SKM-1 treated with dmso at 0.1 percent for 144 hours (cell line): Measurements from ENCODE around the gene PGAM4.
"Not testable (repeated sequence)": the region's sequence is repeated elsewhere in the genome, so short reads cannot be mapped to it uniquely, and the experiment has no call there.

ENCODE experiments used
- DNase-seq: peaks from one replicate; lab custom pipeline; 2025; ENCODE audit not compliant: unreplicated experiment; lab: John Stamatoyannopoulos, UW

Gene PGAM4

DNA sequence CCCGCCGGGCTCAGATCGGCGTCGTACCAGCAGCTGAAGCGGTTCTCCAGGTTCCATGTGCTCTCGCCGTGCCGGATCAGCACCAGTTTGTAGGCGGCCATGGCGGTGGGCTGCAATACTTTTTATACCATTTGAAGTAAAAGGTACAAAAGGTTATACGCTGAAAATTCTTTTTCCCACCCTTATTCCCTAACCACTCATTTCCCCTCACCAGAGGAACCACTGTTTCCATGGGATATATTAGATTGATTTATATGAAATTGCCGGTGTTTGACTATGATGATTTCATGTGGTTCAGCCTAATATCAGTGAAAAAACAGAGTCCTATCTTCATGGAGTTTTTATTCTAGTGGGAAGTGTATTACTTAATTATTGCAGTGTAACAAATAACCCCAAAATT is at the start of gene PGAM4:
TSS of gene PGAM4 (minus strand) at position 101 of the 400 bp plus-strand sequence. CDS start at position 101, 0 bp downstream.
- no peak for DNase-seq

GRCh38 chrX:78011846-78012245 is 42.4 kb upstream of the PGAM4 start:
- no peak for DNase-seq

DNA sequence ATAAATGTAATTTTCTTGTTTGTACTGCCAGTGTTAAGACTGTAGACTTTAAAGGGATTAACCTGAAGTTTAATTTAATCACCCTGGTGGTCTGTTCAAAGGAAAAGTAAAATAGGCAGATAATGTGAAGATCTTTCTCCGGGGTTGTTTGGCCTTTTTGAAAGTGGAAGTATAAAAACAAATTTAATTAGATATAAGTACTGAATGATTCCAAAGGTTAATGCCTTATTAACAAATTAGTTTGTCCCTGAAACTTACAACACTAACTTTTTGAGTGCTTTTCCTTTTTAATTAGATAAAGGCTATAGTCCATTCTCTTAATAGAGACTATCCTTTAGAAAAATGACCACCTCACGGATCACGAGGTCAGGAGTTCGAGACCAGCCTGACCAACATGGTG is 10.4 kb upstream of the PGAM4 start:
- DNase-seq, result no peak

GRCh38 chrX:77977518-77977917 is 8.1 kb upstream of the PGAM4 start:
- DNase-seq, result no peak

- no peak for DNase-seq
These were observed 7.7 kb upstream of the PGAM4 start for GRCh38 chrX:77977095-77977494.

DNA sequence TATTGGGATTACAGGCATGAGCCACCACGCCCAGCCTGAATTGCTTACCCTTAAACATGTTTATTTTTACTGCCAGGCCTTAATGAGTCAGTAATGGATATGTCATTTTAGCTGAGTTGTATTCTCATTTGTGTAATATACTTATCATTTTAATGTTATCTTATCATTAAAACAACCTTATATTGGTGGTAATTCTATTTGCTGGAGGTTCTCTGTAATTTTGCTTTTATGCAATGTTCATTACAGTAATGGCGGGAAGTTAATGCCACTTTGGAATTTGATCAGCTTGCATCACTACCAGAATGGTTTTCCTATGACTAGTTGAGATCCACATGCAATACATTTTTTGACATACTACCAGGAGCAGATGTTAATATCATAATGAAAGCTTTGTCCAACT is 6.3 kb upstream of the PGAM4 start:
- no peak for DNase-seq

DNA sequence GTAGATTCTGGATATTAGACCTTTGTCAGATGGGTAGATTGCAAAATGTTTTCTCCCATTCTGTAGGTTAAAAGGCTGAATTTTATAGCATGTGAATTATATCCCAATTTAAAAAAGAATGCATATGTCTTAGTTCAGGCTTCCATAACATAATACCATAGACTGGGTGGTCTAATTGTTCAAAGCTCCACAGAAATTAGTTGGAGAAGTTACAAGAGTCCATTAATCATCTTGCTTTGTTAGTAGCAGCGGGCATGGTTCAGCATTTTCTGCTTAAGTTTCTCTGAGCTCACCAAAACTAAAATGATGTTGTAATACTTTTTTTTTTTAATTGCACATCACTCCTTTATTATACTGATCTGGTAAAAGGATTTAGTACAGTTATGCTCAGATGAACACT is 1.8 kb downstream of the PGAM4 start:
- no peak for DNase-seq

GRCh38 chrX:77966361-77966760 is 3.1 kb downstream of the PGAM4 start:
- no peak for DNase-seq

DNA sequence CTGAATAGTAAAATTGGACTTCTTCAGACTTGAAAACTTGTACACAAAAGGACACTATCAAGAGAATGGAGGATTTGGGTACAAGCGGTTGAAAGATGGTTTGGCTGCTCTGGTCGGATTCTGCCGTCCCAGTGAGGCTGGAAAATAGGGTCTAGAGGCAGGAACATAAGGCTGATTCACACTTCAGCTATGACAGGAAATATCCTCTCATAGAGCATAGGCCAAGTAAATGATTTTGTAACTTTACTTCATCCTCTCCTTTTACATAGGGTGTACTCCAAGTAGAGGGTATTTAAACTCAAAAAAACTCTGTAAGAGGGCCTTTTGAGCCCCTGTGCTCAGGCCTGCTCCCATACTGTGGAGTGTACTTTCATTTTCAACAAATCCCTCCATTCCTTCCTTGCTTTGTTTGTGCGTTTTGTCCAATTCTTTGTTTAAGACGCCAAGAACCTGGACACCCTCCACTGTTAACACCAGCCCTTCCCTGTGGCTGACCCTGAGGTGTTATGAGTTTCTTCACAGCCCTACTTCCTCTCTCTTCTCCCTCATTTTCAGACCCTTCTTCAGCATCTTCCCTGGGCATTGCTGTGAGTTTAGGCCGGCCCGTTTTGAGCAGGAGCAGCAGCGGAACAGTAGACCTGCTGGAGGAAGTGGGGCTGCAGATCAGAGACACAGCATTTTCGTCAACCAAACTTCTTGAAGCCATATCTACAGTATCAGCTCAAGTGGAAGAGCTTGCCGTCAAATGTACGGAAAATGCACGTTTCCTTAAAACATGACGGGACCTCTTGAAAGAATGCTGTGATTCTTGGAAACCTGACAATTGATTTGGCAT is 7.2 kb downstream of the PGAM4 start:
- DNase-seq, result no peak

- DNase-seq, result no peak
These were observed 8.4 kb downstream of the PGAM4 start for GRCh38 chrX:77961063-77961462.

DNA sequence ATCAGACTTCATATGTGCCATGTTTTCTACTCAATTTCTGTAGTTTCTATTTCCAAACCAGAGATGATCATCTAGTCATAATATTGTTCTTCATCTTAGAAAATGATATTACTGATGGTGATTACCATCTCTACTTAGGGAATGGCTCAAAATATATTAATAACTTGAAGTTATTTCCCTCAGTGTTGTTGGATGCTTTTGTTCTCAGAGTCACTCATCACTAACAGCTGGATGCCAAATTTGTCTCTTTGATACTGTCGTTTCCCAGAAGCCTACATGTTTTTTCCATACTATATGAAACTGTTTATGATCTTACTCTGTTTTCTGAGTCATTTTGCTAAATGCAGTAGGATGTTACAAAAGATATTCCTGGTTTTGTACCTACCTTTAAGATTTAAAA is 8.9 kb downstream of the PGAM4 start:
- DNase-seq, result no peak

DNA sequence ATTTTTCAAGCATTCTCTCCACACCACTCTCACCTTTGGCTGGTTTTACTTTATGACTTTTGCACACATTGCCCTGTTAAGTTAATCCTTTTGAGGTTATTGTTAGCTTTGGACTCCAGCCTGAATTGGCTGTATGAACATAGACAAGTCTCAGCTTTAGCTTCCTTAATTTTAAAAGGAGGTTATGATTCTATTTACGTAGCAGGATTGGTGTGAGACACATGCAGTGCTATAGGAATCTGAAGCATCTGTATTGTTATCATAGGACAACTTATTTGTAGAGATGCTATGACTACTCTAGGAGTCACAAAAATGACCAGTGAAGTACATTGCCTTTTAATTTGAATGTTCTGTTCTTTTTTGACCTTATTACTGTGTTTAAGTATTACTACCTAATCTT is 15.7 kb downstream of the PGAM4 start:
- DNase-seq, result no peak

DNA sequence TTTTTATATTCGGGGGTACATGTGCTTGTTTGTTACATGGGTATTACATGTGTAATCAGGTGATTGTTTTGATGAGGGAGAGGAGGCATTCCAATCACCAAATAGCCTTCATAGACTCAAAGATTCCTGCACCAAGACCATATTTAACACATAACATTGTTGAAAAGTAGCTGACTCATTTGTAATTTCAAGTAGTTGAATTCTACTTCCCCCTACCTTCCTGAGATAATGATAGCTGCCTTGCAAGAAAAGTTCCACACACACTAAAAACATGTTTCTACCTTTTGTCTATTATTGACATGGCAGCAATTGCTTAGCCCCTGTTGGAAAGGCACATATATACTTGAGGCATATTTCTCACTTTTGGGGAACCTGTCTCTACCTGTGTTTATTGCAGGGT is 16.1 kb downstream of the PGAM4 start:
- no peak for DNase-seq

DNA sequence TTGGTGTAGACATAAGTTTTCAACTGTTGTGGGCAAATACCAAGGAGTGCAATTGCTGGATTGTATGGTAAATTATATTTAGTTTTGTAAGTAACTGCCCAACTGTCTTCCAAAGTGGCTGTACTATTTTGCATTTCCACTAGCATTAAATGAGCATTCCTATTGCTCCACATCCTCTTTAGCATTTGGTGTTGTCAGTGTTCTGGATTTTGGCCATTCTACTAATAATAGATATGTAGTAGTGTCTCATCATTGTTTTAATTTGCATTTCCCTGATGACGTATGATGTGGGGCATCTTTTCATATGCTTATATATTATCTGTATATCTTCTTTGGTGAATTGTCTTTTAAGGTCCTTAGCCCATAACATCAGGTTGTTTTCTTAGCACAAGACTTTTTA is 17.3 kb downstream of the PGAM4 start:
- DNase-seq, result no peak

DNA sequence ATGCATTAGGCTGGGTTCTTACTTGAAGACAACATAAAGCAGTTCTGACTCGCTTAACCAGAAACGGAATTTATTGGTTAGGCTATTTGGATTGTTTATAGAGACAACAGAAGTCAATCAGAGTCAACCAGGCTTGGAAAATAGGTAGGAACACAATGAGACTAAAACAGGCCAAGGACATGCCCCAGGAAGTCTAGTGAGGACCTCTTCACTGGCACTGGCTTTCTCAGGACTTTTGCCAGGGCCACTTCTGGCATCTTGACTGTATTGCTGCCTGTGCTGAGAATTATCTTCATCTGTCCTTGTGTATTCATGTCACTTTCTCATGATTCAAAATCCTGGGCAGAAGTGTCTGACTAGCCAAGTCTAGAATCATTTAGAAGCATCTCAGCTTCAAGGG is 19.6 kb downstream of the PGAM4 start:
- no peak for DNase-seq

DNA sequence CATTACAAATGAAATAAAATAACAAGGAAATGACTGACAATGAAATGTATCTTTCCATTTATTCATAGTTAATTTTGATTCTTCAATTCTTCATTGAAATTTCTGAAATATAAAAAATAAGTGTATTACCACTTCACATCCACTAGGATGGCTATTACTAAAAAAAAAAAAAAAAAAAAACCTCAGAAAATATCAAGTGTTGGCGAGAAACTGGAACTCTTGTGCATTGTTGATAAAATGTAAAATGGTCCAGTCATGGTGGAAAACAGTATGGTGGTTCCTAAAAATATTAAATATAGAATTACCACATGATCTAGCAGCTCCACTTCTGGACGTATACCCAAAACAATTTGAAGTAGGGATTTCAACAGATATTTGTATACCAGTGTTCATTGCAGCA is 22.9 kb downstream of the PGAM4 start:
- DNase-seq, result no peak

- no peak for DNase-seq
These were observed 23.4 kb downstream of the PGAM4 start for GRCh38 chrX:77945910-77946545.

- DNase-seq, result not testable (repeated sequence)
These were observed 24.4 kb downstream of the PGAM4 start for GRCh38 chrX:77945031-77945430.

DNA sequence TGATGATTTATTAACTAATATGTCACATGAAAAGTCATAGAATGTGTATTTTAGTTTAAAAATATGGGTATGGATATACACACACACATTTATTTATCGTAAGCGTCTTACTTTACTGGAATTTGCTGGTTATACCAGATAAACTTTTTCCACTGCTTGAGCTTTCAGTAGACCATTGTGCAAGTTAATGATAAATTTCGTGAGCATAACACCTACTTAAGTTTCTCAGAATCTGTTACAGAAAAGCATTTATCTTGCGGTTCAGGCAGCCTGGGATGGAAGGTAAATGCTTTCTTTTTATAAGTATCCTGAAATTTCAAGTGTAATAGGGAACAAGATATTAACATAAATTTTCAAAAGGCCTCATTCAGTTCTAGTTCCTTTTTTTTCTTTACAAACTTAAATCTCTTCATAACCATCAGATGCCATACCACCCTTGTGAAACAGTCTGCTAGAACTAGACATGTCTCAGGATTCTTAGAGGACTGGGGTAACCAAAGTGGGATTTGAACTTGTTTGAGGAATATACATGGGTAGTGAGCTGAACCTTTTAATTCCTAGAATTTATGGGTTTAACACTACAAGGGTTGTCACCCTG is 31.3 kb downstream of the PGAM4 start:
- DNase-seq, result no peak

GRCh38 chrX:77937291-77937690 is 32.1 kb downstream of the PGAM4 start:
- no peak for DNase-seq

DNA sequence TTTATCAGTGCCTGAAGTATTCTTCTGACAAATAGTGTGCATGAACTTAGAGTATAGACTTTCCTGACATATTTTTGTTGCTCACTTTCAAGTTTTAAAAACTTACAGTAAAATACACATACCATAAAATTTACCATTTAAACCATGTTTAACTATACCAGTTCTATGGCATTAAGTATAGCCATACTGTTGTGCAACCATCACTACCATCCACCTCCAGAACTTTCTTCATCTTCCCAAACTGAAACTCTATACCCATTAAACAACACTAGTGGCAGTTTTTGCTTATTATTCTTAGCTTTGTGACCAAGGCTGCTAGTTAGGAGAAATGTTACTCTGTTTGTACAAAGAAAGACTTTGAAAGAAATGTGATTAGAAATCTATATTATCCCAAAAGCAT is 33.1 kb downstream of the PGAM4 start:
- DNase-seq, result no peak

GRCh38 chrX:77935886-77936285 is 33.6 kb downstream of the PGAM4 start:
- DNase-seq, result no peak
